HCT116 (cell line): ENCODE data around the gene MYO16.

Experiments
- EGR1 ChIP-seq: IDR thresholded peaks from 2 replicates; pipeline ENCODE4 v1.6.1; 2012; ENCODE audit warnings: low read depth
- ELF1 ChIP-seq: IDR thresholded peaks from 2 replicates; pipeline ENCODE4 v1.6.1; 2012; ENCODE audit warnings: low read depth, borderline replicate concordance
- EZH2 ChIP-seq: fragments of 200-600 bp; sonication (generic); IDR thresholded peaks from 2 replicates; pipeline ENCODE4 v1.6.1; 2017; ENCODE audit warnings: antibody characterized with exemption, mixed run types
- JUND ChIP-seq: IDR thresholded peaks from 2 replicates; pipeline ENCODE4 v1.6.1; 2012
- MAX ChIP-seq: IDR thresholded peaks from 2 replicates; pipeline ENCODE4 v1.6.1; 2012
- POLR2A ChIP-seq: IDR thresholded peaks from 2 replicates; pipeline ENCODE4 v1.7.0; 2011; ENCODE audit warnings: borderline replicate concordance; ENCODE audit not compliant: insufficient read depth, insufficient read length; ENCODE audit errors: extremely low read depth
- SIN3A ChIP-seq: IDR thresholded peaks from 2 replicates; pipeline ENCODE4 v1.6.1; 2012; ENCODE audit warnings: low read depth
- TF ChIP-seq, protein P1 (sequence below): IDR thresholded peaks from 2 replicates; pipeline ENCODE4 v1.6.1; 2012
- TF ChIP-seq, protein P2 (sequence below), 3 experiments: fragments of 200-600 bp in 1 of 3; sonication (generic) in 1 of 3; IDR thresholded peaks in 2 of 3; conservative IDR thresholded peaks in 1 of 3; 2 replicates each; pipeline ENCODE4 v1.5.1; 2012 to 2017; ENCODE audit warnings: low read depth in 2 of 3, low read length in 2 of 3, antibody characterized with exemption in 1 of 3, borderline replicate concordance in 1 of 3, control low read depth in 1 of 3, mild to moderate bottlenecking in 1 of 3, mixed read lengths in 1 of 3, mixed run types in 1 of 3, moderate library complexity in 1 of 3; ENCODE audit not compliant: insufficient read depth in 1 of 3

DNA sequence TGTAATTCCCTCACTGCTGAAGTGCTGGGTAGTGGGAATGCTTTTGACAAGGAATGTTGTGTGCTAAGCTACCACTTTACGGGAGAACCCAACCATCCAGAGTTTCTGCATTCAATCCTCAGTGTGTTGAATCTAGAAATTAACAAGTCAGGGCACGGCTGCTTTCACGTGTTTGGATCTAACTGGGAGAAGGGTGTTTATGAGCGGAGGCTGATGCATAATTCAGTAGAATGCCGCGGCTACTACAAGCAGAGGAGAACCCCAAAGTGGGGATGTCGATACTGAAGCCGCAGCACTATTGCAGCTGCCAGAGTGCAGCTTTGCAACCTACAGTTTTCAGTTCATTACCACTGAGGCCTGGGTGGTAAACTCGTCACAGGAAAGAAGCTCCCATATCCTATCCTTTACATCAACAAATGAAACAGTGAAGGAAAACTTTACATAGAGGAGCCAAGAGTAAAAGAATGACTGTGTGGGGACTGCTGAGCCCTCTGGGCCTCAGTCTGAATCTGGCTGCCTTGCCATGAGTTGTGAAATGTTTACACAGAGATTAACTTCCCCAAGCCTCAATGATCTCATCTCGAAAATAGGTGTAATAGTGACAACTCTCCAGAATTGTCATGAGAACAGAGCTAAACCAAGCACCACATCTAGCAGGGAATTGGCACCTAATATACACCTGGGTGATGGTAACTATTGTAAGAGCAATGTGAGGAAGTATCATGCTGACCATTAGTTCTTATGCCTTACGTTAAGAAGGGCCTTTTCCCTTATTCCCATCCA is 531.7 kb downstream of the MYO16 start:
- TF ChIP-seq, protein P1, sequence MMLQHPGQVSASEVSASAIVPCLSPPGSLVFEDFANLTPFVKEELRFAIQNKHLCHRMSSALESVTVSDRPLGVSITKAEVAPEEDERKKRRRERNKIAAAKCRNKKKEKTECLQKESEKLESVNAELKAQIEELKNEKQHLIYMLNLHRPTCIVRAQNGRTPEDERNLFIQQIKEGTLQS = no peak
- no peak for TF ChIP-seq JUND
- TF ChIP-seq, protein P2, sequence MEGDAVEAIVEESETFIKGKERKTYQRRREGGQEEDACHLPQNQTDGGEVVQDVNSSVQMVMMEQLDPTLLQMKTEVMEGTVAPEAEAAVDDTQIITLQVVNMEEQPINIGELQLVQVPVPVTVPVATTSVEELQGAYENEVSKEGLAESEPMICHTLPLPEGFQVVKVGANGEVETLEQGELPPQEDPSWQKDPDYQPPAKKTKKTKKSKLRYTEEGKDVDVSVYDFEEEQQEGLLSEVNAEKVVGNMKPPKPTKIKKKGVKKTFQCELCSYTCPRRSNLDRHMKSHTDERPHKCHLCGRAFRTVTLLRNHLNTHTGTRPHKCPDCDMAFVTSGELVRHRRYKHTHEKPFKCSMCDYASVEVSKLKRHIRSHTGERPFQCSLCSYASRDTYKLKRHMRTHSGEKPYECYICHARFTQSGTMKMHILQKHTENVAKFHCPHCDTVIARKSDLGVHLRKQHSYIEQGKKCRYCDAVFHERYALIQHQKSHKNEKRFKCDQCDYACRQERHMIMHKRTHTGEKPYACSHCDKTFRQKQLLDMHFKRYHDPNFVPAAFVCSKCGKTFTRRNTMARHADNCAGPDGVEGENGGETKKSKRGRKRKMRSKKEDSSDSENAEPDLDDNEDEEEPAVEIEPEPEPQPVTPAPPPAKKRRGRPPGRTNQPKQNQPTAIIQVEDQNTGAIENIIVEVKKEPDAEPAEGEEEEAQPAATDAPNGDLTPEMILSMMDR (IDR thresholded peaks at IDR 0.05 in 2 of 3, conservative IDR thresholded peaks at IDR 0.05 in 1 of 3; ENCODE audit: borderline replicate concordance in 1 of 3, insufficient read depth in 1 of 3, low read depth in 2 of 3, low read length in 2 of 3) = no peak
- no peak for TF ChIP-seq POLR2A
- no peak for TF ChIP-seq EZH2
- TF ChIP-seq MAX = no peak
- no peak for TF ChIP-seq EGR1
- no peak for TF ChIP-seq ELF1
- no peak for TF ChIP-seq SIN3A
